DND-41 (cell line): ENCODE data around the gene HKDC1.

Source experiments
- CTCF ChIP-seq: IDR thresholded peaks from 2 replicates; pipeline ENCODE4 v1.5.1; 2012; ENCODE audit warnings: borderline replicate concordance, low read length, moderate library complexity, mild to moderate bottlenecking; ENCODE audit not compliant: poor library complexity, severe bottlenecking; ENCODE audit errors: extremely low read depth
- EZH2 ChIP-seq: IDR thresholded peaks from 3 replicates; pipeline ENCODE4 v1.6.1; 2012; ENCODE audit warnings: borderline replicate concordance, low read depth, mild to moderate bottlenecking, moderate library complexity, low read length, inconsistent platforms; ENCODE audit not compliant: severe bottlenecking

GRCh38 chr10:69186524-69186923 is 33.6 kb upstream of the HKDC1 start:
- TF ChIP-seq CTCF (no peak), EZH2 (no peak)
